DND-41 (cell line): Measurements from ENCODE around the gene ECSIT.

Experiments
- ATAC-seq: fragments of 200-7000 bp; cut with Tn5 transposase; 3 replicates; pipeline ENCODE4 v1.9.1; 2021; ENCODE audit warnings: low read depth; ENCODE audit not compliant: insufficient read depth
- DNase-seq: peaks from one replicate; pipeline ENCODE4 v3.0.0-alpha.2; 2020
- H2AFZ ChIP-seq: 2 replicates; pipeline ENCODE4 v1.6.0; 2012; ENCODE audit warnings: low read depth, low read length
- H3K27ac ChIP-seq: 2 replicates; pipeline ENCODE4 v1.5.1; 2012; ENCODE audit warnings: low read length, inconsistent platforms
- H3K27me3 ChIP-seq: fragments of 200-600 bp; sonication (generic); 2 replicates; pipeline ENCODE4 v1.6.0; 2012; ENCODE audit warnings: low read length, mild to moderate bottlenecking, inconsistent platforms; ENCODE audit not compliant: insufficient read depth, poor library complexity
- H3K36me3 ChIP-seq: 2 replicates; pipeline ENCODE4 v1.5.1; 2012; ENCODE audit warnings: low read length, inconsistent platforms; ENCODE audit not compliant: insufficient read depth
- H3K4me1 ChIP-seq: 2 replicates; pipeline ENCODE4 v1.5.1; 2012; ENCODE audit warnings: mild to moderate bottlenecking, low read length; ENCODE audit not compliant: insufficient read depth
- H3K4me2 ChIP-seq: 2 replicates; pipeline ENCODE4 v1.6.0; 2012; ENCODE audit warnings: mild to moderate bottlenecking, moderate library complexity, low read length, inconsistent platforms; ENCODE audit not compliant: insufficient read depth
- H3K4me3 ChIP-seq, 2 experiments: fragments of 200-600 bp in 1 of 2; shearing (Covaris generic) in 1 of 2; 2 replicates each; pipeline ENCODE4 v1.5.1; 2012 to 2016; ENCODE audit warnings: inconsistent platforms in 2 of 2, low read length in 2 of 2, mild to moderate bottlenecking in 2 of 2, low read depth in 1 of 2, moderate library complexity in 1 of 2
- H3K79me2 ChIP-seq: 2 replicates; pipeline ENCODE4 v1.6.0; 2012; ENCODE audit warnings: low read length, inconsistent platforms; ENCODE audit not compliant: insufficient read depth
- H3K9ac ChIP-seq: 2 replicates; pipeline ENCODE4 v1.6.0; 2012; ENCODE audit warnings: low read depth, mild to moderate bottlenecking, inconsistent platforms, low read length, moderate library complexity
- H3K9me3 ChIP-seq: 2 replicates; pipeline ENCODE4 v1.5.1; 2012; ENCODE audit warnings: low read length, moderate library complexity, mild to moderate bottlenecking, inconsistent platforms; ENCODE audit not compliant: insufficient read depth, severe bottlenecking
- H4K20me1 ChIP-seq: 2 replicates; pipeline ENCODE4 v1.6.0; 2012; ENCODE audit warnings: low read length; ENCODE audit not compliant: insufficient read depth
- EZH2 ChIP-seq: IDR thresholded peaks from 3 replicates; pipeline ENCODE4 v1.6.1; 2012; ENCODE audit warnings: borderline replicate concordance, low read depth, mild to moderate bottlenecking, moderate library complexity, low read length, inconsistent platforms; ENCODE audit not compliant: severe bottlenecking
- TF ChIP-seq, protein P1 (sequence below): IDR thresholded peaks from 2 replicates; pipeline ENCODE4 v1.5.1; 2012; ENCODE audit warnings: borderline replicate concordance, low read length, moderate library complexity, mild to moderate bottlenecking; ENCODE audit not compliant: poor library complexity, severe bottlenecking; ENCODE audit errors: extremely low read depth

The ECSIT gene

GRCh38 chr19:11457831-11458230, 71.1 kb downstream of the ECSIT start:
- Histone ChIP-seq H3K4me1 (no peaks in the 10 kb centered on the region), H2AFZ (no peak overlapping the region), H3K36me3 (no peaks in the 10 kb centered on the region), H3K9me3 (no peaks in the 10 kb centered on the region), H4K20me1 (no peaks in the 10 kb centered on the region; the same call in 1 of the 2 replicates), H3K27ac (no peak overlapping the region), H3K4me3 (no peak overlapping the region), H3K27me3 (no peaks in the 10 kb centered on the region), H3K4me2 (no peak overlapping the region), H3K9ac (no peak overlapping the region), H3K79me2 (no peaks in the 10 kb centered on the region)
- ATAC-seq = no peak
- DNase-seq = no peak
- no peak for TF ChIP-seq EZH2
- TF ChIP-seq, protein P1, sequence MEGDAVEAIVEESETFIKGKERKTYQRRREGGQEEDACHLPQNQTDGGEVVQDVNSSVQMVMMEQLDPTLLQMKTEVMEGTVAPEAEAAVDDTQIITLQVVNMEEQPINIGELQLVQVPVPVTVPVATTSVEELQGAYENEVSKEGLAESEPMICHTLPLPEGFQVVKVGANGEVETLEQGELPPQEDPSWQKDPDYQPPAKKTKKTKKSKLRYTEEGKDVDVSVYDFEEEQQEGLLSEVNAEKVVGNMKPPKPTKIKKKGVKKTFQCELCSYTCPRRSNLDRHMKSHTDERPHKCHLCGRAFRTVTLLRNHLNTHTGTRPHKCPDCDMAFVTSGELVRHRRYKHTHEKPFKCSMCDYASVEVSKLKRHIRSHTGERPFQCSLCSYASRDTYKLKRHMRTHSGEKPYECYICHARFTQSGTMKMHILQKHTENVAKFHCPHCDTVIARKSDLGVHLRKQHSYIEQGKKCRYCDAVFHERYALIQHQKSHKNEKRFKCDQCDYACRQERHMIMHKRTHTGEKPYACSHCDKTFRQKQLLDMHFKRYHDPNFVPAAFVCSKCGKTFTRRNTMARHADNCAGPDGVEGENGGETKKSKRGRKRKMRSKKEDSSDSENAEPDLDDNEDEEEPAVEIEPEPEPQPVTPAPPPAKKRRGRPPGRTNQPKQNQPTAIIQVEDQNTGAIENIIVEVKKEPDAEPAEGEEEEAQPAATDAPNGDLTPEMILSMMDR = no peak

GRCh38 chr19:11457115-11457514, 71.8 kb downstream of the ECSIT start:
- H3K27ac ChIP-seq = no peak overlapping the region
- no peaks in the 10 kb centered on the region for H3K79me2 ChIP-seq
- H3K27me3 ChIP-seq = no peaks in the 10 kb centered on the region
- DNase-seq (no peak), ATAC-seq (no peak)
- H3K36me3 ChIP-seq = no peaks in the 10 kb centered on the region
- no peaks in the 10 kb centered on the region; the same call in 1 of the 2 replicates for H4K20me1 ChIP-seq
- no peak overlapping the region for H3K4me3 ChIP-seq
- no peaks in the 10 kb centered on the region for H3K4me1 ChIP-seq
- no peak overlapping the region for H2AFZ ChIP-seq
- no peak overlapping the region for H3K4me2 ChIP-seq
- no peak overlapping the region for H3K9ac ChIP-seq
- TF ChIP-seq, protein P1 = no peak
- H3K9me3 ChIP-seq = no peaks in the 10 kb centered on the region

GRCh38 chr19:11456659-11457058, 72.3 kb downstream of the ECSIT start:
- Histone ChIP-seq H3K9me3 (no peaks in the 10 kb centered on the region), H3K27ac (no peak overlapping the region), H3K4me2 (no peak overlapping the region), H3K27me3 (no peaks in the 10 kb centered on the region), H3K36me3 (no peaks in the 10 kb centered on the region), H3K4me1 (no peaks in the 10 kb centered on the region), H3K79me2 (no peaks in the 10 kb centered on the region), H2AFZ (no peak overlapping the region), H4K20me1 (no peaks in the 10 kb centered on the region; the same call in 1 of the 2 replicates), H3K9ac (no peak overlapping the region), H3K4me3 (no peak overlapping the region)
- ATAC-seq (no peak), DNase-seq (no peak)
- no peak for TF ChIP-seq EZH2
- TF ChIP-seq, protein P1 = no peak
